NCI-H2107 treated with DMSO at 0.1 percent for 48 hours (cell line): Measurements from ENCODE around the gene DOCK9.
"Not testable (repeated sequence)": the region's sequence is repeated elsewhere in the genome, so short reads cannot be mapped to it uniquely, and the experiment has no call there.

Experiments
- DNase-seq: peaks from one replicate; lab custom pipeline; 2025; ENCODE audit not compliant: unreplicated experiment; lab: John Stamatoyannopoulos, UW

Gene DOCK9

DNA sequence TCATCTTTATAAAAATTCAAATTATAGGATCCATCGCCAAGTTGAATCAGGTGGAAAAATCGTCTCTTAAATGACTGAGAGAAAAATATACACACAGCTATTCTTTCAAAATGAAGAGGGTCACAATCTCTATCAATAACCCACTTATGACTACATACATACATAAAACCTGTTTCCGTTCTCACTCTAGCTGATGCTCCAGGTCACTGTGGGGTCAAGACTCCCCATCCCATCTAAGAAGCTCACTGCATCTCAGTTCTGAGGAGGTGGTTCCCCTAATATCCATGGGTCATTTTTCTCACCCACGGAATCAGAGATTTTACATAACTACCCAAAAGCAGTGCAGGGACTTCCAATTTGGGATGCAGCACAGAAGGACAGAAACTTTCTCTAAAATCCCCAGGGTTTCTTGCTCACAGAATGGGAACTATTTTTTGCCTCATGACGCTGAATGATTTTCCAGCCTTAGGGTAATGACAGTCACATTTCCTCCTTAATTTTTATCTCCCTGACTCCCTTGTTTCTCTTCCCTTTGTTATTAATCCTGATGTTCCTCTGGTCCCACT, 56.8 kb downstream of the DOCK9 start:
- no peak for DNase-seq

DNA sequence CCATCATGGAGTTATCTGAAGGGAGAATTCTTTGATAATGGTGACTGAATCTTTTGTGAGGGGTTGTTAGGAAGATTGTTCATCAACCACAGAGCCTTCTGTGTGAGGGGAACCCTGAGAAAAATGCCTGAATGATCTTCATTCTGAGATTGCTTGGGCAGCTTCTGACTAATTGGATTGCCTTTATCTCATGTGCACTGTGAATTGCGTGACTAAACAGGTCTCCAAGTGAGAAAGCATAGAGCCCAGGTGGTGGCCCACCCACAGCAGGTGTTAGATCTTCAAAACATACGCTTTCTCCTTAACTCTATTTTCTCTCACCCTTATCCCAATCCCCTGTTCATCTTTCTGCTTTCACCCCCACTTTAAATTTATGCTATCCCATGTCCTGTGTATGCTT, 58.3 kb downstream of the DOCK9 start:
- DNase-seq: no peak

DNA sequence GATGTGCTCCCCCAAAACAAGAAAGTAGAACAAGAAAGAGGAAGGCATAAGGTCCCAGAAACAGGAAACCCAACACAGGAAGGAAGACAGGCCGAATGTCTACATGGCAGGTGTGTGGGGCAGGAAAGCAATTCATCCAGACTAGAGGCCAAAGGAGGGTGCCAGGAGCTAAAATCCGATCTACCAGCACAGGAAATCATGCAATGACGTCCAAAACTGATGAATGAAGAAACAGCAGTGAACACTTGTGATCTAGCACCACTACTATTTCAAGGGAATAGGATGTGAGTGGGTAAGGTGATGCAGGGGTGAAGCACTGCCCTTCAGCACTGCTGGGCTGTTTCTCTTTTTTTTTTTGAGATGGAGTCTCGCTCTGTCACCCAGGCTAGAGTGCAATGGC, 59.1 kb downstream of the DOCK9 start:
- DNase-seq: no peak

DNA sequence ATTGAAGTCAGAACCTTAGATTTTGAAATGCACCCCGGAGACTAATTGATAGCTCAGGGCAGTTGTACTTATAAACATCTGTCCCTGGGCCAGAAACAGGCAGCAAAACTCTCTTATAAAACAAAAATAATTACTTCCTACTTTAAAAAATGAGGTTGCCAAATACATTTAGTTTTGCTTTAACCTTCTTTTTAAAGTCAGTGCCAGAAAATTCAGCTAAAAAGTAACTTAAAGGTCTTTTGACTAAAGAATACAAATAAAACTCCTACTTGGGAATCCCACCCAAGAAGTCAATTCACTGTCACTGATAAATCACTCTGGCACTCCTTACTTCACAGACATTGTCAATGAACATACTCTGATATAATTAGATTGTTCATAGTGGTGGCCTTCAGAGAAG, 60.7 kb downstream of the DOCK9 start:
- DNase-seq: no peak

DNA sequence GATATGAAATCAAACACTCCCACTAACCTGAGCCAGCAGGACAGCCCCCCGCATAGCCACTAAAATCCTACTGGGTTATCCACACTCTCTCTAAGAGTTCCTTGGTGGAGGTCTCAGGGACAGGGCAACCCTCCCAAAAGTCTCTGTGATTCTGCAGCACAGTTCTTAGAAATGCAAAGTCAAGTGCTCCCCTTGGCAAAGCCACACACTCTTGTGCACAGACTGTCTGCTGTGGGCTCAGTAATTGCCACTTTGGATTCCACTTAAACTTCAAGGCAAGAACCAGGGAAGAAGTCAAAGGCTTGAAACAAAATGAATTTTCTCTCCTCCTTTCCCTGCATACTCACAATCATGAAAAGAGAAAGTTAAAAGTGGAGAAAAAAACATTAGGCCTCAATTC, 61.5 kb downstream of the DOCK9 start:
- no peak for DNase-seq

DNA sequence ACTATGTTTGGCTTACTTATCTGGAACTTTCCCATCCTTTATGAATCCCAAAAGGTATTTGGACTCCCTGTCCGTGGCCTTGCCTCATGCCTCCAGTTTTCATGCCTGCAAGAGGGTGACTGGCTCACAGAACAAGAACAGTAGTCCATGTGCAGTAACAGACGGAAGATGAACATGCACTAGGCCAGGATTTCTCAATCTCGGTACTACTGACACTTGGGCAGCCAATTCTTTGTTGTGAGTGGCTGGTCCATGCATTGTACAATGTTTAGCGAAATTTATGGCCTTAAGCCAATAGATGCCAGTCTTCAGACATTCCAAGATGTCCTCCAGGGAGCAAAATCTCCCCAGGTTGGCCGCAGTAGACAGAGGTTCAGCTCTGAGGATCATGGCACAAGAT, 61.9 kb downstream of the DOCK9 start:
- DNase-seq: no peak

DNA sequence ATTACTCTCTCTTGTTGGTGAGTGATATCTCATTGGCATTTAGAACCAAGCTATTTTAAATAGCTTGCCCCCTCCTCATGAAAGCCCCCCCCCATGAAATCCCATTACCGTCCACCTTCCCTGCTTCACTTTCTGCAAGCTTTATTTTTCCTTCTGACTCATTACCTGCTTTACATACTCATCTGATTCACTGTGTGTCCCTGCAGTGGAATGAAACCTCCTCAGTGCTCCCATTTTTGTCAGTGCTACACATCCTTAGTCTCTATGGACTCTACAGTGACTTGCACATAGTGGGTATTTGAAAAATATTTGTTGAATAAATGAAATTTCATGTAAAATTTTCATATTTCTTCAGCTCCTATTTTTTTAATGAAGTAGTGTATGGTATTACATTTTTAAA, 62.3 kb downstream of the DOCK9 start:
- no peak for DNase-seq

DNA sequence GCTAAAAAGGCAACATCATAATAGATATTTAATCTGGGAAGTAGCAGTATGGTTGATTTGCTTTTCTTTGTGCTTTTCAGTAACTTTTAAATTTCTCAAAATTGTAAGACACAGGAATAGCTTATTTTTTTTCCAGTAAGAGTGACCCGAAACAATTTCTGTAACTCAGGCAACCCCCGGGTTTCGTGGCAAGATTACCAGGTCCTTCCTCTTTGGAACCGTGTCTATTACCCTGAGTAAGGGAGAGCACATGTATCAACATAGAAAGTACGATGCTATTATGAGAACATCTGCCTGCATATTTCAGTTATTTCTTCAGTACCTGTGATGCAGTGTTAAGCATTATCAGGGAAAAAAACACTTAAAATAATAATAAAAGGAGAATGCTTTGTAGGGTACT, 64.1 kb downstream of the DOCK9 start:
- no peak for DNase-seq

DNA sequence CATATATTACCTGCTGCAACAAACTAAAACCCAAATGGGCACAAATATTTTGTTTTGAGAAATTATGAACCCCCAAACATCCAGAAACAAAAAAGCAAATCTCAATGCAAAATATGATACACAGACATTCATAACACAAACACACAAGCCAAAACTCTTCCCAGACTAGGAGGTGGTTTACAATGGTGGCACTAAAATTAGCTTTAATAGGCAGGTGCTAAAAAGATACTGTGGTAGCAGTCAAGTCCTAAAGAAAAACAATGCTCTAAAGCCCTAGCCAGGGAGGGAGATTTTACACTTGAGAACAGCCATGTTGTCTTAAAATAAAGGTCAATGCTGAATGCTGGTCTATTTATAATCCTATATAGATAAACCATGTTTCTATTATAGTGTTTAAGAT, 65.0 kb downstream of the DOCK9 start:
- DNase-seq: peak; percentile 33

DNA sequence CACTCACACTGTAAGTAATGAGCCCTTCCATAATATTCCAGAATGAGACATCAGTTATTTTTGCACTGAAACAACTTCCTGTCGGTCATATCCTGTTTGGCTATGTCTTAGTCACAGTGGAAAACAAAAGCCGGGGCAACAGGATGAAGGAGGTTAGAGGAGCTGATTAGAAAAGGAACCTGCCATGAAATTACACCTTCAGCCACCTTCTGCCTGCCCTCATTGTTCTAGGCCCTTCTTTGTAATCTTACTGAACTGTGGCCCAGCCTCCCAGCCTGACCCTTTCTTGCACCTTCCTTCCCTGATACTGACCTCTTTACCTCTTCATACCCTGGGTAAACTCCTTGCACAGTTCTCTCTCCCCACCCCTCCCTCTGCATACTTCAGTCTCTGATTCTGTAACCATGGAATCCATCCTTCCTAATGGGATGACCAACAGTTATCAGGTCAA, 67.3 kb downstream of the DOCK9 start:
- no peak for DNase-seq

DNA sequence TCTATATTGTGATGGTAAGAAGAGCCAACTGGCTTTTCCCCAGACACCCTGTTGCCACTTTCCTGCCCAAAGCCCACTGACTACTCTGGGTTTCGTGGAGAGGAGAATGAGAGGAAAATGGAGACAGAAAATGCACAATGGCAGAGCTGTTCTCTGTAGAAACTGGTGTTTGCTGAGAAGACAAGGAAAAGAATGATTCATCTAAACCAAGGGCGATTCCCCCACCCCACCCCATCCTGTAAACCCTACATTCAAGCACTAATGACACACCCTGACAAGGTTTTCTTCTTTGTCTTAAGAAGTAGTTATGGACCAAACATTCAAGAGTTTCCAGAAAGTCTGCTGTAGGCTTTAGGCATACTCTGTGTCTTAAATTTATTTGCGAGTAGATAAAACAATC, 68.8 kb downstream of the DOCK9 start:
- no peak for DNase-seq

DNA sequence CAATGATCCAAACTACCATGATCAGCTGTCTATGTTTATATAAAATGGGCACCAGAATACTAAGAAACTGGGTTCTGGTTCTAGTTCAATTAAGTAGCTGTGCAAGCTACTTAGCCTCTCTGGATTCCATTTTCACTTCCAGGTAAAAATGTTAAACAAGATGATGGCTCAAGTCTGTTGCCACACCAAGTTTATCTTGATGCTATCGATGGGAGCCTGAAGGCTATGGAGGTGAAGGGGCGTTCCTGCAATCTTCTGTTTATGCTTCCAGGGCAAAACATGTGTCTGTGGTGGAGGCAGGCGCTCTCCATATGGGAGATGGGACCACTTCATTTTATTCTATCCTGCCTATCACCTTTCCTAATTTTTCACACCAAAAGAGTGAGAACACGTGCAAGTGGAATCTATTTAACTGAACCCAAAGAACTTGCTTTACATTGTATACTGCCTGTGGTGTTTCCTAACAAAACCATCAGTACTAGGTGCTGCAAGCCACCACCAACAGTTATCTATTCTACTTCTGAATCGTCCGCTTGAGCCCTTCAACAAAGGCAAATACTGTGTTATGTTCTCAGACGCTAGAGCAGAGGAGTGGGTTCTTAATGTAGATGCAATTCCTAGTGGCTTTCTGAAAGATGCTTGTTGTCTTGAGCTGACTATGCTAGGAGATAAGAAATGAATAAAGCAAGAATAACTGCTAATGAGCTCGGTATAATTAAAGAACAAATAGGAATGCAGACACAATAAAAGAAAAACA, 70.9 kb downstream of the DOCK9 start:
- no peak for DNase-seq

DNA sequence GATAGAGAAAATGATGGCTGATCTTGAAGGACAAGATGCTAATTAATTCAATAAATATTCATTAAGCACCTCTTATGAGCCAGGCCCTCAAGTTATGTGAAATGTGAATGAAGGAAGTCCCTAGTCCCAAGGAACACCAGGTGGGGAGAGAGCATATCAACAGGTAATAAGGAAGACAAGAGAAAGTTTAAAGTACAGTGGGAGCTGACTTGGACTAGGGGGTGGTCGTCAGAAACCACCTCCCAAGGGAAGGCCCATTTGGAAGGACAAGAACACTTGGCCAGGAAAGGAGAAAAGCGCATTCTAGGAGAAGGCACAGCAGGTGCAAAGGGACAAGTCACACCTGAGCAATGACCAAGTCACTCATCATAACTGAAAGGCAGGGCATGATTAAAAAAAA, 72.7 kb downstream of the DOCK9 start:
- no peak for DNase-seq

DNA sequence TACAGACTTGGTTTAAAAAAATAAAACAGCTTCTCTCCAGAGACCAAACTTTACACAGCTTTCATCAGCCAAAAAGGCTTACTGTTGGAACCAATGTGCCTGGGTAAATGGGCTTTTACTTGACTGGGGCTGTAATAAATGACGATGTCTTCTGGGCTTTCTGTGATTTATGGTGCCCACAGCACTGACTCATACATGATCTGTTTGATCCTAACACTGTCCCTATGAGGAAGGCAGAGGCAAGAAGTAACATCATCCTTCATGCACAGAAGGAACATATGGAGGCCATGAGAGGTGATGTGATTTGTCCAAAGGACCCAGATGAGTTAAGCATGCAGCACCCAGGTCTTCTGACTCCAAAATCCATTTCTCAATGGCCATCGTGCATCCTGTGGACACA, 77.4 kb downstream of the DOCK9 start:
- no peak for DNase-seq

DNA sequence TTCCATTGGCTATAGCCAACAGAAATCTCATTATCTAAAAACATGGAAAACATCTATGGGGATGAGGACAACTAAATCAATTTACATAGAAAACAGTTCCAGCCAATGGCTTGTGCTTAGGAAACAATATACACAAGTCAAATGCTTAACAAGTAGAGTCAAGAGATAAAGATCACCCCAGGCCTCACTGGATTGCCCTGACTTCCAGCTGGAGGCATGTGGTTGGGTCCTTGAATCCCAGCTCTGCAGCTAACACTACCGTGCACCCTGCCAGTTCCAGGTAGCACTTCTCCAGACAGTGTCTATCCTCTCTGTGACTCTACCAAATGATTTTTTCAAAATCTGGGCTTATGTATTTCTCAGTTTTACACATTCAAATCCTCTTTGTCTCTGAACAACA, 80.2 kb downstream of the DOCK9 start:
- DNase-seq: no peak

DNA sequence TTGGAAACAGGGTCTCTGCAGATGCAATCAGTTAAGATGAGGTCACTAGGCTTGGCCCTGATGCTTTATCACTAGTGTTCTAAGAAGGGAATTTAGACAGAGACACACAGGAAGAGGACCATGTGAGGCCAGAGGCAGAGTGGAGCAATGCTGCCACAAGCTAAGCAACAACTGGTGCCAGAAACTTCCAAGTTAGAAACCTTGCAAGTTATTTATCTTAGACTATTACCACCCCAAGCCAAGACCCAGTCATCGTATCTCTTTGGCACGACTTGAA, 81.1 kb downstream of the DOCK9 start:
- no peak for DNase-seq

DNA sequence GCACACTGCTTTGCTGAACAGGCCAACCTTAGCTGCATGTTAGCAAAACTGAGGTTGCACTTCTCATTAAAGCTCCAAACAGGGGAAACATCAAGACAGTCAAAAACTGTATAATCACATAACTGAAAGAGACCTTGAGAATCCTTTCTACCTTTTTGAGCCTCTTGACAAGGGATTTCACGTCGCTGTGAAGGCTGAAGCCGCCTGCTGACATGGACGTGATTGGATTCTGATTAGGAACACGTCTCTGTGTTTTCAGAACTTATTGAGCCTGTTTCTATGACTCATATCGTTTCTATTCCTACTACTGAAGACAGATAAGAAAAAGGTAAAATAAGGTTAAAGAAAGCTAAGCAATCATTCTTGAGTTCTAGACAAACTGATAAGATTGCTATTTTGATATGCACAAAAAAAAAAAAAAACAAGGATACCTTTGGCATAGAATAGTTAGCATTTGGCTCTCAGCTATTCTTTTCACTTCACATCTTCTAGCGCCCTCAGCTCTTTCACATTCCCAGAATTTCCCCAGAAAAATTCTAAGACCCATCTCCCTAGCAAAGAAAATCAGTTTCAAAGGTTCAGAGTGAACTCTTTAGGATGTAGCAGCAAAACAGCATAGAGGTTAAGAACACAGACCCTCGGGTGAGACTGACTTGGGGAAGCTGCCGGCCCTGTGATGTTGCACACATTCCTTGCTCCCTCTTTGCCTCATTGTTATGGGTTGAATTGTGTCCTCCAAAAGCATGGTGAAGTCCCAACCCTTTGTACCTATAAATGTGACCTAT, 81.6 kb downstream of the DOCK9 start:
- no peak for DNase-seq

DNA sequence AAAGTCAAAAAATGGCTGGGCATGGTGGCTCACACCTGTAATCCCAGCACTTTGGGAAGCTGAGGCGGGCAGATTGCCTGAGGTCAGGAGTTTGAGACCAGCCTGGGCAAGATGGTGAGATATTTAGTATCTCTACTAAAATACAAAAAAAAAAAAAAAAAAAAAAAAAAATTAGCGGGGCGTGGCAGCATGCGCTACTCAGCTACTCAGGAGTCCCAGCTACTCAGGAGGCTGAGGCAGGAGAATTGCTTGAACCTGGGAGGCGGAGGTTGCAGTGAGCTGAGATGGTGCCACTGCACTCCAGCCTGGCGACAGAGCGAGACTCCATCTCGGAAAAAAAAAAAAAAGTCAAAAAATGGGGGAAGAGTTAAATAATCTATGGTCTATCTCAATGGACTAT, 83.0 kb downstream of the DOCK9 start:
- not testable (repeated sequence) for DNase-seq

DNA sequence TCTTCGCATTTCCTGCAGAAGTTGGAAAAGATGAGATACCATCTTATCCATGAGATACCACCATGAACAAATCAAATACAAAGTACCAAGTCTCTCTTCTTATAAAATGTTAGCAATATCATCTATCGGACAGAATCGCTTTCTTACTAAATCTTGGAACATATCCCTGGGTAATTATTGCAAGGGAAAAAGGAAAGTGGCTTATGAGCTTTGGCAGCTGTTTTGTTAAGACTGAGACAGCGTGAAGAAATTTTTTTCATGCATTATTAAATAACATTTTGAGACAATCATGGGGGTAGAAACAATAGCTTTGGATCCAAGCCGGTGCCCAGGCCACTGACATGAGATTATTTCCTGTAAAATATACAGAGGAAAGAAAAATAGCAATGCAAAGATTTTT, 84.5 kb downstream of the DOCK9 start:
- no peak for DNase-seq

DNA sequence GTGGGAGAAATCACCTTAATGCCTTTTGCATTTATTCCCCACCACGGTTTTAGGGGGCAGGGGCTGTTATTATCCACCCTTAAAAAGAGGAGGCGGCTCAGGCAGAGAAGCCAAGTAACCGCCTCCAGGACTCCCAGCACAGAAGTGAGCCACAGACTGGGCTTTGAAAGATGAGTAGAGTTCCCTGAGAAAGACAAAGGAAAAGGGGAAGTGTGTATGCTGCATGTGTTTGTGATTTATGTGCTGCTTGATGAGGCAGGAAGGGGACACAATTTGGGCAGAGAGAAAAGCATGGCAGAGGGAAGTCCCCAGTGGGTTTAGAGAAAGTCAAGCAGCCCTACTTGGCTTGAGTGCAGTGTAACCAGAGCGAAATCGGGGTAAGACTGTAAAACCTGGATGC, 85.0 kb downstream of the DOCK9 start:
- DNase-seq: no peak

DNA sequence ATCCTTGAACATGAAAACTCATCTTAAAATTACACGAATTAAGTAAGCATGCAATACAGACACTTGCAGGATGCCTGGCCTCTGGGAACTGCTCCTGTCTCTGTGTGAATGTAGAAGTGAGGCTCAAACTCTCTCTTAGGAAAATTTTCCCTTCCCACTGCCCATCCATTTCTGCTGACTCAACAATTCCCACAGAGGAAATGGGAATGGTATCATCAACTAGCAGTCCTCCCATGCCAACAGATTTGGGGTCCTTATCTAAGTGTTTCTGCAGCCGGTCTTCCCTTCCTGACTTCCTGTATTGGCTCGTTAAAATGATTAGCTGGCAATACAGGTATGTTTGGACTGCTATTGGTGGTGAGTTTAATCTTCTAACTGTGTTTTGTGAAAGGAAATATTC, 85.8 kb downstream of the DOCK9 start:
- no peak for DNase-seq

DNA sequence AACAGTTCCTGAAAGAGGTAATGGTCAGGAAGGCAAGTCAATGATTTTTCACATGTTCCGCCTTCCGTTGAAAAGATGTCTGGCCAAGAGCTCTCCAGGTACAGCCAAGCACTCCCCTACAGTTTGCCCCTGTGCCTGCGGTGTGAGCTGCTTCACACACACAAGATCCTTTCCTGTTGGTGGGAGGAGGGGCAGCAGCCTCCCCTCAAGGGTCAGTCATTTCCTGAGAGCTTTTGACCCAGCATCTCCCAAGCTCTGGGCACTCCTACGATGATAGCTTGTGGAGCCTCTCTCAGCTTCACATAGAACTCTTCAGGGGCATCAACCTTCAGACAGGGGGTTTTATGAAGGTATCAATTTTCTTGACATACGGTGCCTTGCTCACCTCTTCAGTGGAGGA, 86.9 kb downstream of the DOCK9 start:
- DNase-seq: no peak

DNA sequence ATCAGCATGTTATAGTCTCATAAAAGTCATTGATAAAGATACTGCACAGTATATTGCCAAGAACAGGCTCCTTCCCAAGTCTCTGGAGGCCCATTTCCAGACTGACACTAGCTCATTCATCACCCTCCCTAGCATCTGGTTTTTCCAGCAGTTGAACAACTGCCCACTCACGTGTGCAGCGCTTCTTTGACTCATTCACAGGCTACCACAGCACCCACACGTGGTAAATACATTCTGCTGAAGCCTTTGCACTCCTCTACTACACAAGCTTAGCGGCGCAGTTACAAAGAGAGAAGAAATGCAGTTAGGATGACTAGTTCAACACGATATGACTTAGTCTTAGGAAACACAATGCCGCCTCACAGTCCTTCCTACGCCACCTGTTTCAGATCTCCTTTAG, 87.7 kb downstream of the DOCK9 start:
- no peak for DNase-seq
